Rectal smooth muscle tissue (tissue), 1 donor: ENCODE measurements around the gene PRUNE2.

ENCODE experiments used
- H3K27ac ChIP-seq: one replicate; pipeline ENCODE4 v1.7.0; 2013; ENCODE audit warnings: low read depth, low read length, inconsistent platforms
- H3K27me3 ChIP-seq: one replicate; pipeline ENCODE4 v1.7.0; 2013; ENCODE audit warnings: low read length; ENCODE audit not compliant: control insufficient read depth, insufficient read depth
- H3K36me3 ChIP-seq: one replicate; pipeline ENCODE4 v1.7.0; 2013; ENCODE audit warnings: low read length; ENCODE audit not compliant: control insufficient read depth, insufficient read depth
- H3K4me1 ChIP-seq: one replicate; pipeline ENCODE4 v1.7.0; 2013; ENCODE audit warnings: low read length; ENCODE audit not compliant: control insufficient read depth, insufficient read depth
- H3K4me3 ChIP-seq: one replicate; pipeline ENCODE4 v1.7.0; 2013; ENCODE audit warnings: low read length
- H3K9ac ChIP-seq: one replicate; pipeline ENCODE4 v1.7.0; 2013; ENCODE audit warnings: low read length

Gene PRUNE2

GRCh38 chr9:76570826-76571225 is 335.1 kb downstream of the PRUNE2 start:
- H3K4me3 ChIP-seq: no peak overlapping the region
- no peak overlapping the region for H3K9ac ChIP-seq
- H3K27me3 ChIP-seq: no peaks in the 10 kb centered on the region
- no peaks in the 10 kb centered on the region for H3K36me3 ChIP-seq
- no peak overlapping the region for H3K27ac ChIP-seq
- H3K4me1 ChIP-seq: no peaks in the 10 kb centered on the region

DNA sequence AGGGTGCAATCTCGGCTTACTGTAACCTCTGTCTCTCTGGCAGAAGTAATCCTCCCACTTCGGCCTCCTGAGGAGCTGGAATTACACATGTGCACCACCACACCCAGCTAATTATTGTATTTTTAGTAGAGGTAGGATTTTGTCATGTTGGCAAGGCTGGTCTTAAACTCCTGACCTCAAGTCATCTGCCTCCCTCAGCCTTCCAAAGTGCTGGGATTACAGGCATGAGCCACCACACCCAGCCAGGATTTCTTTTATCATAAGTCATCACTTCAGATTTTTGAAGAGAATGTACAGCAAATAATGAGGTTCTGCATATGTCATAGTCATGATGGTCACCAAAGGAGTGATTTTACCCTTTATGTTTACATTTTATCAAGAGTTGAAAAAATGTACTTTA is 338.8 kb downstream of the PRUNE2 start:
- H3K27ac ChIP-seq: no peak overlapping the region
- no peak overlapping the region for H3K9ac ChIP-seq
- no peak overlapping the region for H3K4me3 ChIP-seq

DNA sequence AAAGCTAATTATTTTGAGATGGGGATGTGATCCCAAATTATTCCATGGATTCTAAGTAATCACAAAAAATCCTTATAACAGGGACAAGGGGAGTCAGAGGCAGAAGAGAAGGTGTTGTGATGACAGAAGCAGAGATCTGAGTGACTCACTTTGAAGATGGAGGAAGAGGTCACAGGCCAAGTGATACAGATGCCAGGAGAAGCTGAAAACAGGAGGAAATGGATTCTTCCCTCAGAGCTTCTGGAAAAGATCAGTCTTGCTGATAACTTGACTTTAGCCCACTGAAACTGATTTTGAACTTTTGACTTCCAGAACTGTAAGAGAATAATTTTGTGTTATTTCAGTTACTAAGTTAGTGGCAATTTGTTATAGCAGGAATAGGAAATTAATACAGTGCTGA is 341.6 kb downstream of the PRUNE2 start:
- Histone ChIP-seq H3K4me3 (no peak overlapping the region), H3K4me1 (no peaks in the 10 kb centered on the region), H3K27ac (no peak overlapping the region), H3K36me3 (no peaks in the 10 kb centered on the region), H3K9ac (no peak overlapping the region), H3K27me3 (no peaks in the 10 kb centered on the region)

More for the DNA sequence above, 338.8 kb downstream of the PRUNE2 start:
- Histone ChIP-seq H3K27me3 (no peaks in the 10 kb centered on the region), H3K4me1 (no peaks in the 10 kb centered on the region), H3K36me3 (no peaks in the 10 kb centered on the region)

DNA sequence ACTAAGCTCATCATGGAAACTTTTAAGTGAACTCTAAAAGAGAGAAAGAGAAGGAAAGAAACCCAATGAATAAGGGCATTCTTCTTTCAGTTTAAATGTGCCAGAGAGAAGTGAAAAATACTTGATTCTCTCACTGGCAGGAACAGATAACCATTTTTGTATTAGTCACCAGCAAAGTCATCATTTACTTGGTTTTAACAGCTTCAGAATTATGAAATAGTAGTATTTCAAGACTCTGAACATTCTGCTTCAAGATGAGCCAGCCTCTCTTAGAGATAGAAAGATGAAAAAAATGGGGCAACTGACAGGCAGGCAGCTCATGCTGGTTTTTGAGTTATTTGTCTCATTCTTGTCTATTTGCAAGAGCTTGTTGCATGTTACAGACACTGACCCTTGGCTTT is 343.4 kb downstream of the PRUNE2 start:
- H3K4me1 ChIP-seq: no peaks in the 10 kb centered on the region
- no peaks in the 10 kb centered on the region for H3K36me3 ChIP-seq
- no peak overlapping the region for H3K9ac ChIP-seq
- no peak overlapping the region for H3K27ac ChIP-seq
- no peak overlapping the region for H3K4me3 ChIP-seq
- no peaks in the 10 kb centered on the region for H3K27me3 ChIP-seq

DNA sequence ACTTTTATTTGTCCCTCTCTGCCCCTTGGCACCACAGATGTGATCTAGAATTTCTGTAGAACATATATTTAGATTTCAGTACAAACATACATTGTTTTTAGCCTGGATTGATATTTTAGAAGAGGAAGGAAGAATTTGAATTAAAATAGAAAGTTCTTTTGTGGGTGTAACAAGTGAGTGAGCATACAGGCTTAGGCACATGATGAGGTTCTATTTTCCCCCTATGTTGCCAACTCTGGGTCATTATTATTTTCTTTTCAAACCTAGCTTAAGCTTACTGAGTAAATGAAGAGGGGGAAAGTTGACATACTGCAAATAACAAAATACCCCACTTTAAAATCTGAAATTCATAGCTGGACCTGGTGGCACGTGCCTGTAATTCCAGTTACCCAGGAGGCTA is 344.0 kb downstream of the PRUNE2 start:
- Histone ChIP-seq H3K9ac (no peak overlapping the region), H3K4me3 (no peak overlapping the region), H3K36me3 (no peaks in the 10 kb centered on the region), H3K27me3 (no peaks in the 10 kb centered on the region), H3K4me1 (no peaks in the 10 kb centered on the region), H3K27ac (no peak overlapping the region)
